Stimulated activated CD8-positive, alpha-beta memory T cell treated with anti-CD3 and anti-CD28 coated beads, Interleukin-4, amount 100 ng/mL, for 48 hours (primary cell): ENCODE results near the gene CTXN1.
"Not testable (repeated sequence)": the region's sequence is repeated elsewhere in the genome, so short reads cannot be mapped to it uniquely, and the experiment has no call there.

Source experiments
- DNase-seq: peaks from one replicate; pipeline ENCODE4 v3.0.0-alpha.2; 2020

CTXN1 gene

DNA sequence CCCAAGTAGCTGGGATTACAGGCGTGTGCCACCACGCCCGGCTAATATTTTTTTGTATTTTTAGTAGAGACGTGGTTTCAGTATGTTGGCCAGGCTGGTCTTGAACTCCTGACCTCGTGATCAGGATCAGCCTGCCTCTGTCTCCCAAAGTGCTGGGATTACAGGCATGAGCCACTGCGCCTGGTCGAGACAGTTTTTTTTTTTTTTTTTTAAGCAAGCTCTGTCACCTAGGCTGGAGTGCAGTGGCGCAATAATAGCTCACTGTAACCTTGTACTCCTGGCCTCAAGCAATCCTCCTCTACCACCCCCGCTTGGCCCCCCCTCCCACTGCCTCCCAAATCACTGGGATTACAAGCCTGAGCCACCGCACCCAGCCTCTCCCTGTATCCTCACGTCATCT lies 28.6 kb downstream of the CTXN1 start:
- no peak for DNase-seq

DNA sequence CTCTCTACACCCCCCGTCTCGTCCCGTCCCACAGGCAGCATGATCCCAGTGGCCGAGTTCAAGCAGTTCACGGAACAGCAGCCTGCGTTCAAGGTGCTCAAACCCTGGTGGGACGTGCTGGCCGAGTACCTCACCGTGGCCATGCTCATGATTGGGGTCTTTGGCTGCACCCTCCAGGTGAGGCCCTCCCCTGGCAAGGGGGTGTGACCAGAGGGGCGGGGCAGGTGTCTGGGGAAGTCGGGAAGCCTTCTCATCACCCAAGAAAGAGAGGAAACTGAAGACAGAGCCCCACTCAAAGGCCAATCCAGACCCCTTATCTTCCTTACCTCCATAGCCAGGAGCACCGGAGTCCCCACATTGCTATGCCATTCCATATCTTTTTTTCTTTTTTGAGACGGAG lies 30.4 kb downstream of the CTXN1 start:
- DNase-seq, result no peak

DNA sequence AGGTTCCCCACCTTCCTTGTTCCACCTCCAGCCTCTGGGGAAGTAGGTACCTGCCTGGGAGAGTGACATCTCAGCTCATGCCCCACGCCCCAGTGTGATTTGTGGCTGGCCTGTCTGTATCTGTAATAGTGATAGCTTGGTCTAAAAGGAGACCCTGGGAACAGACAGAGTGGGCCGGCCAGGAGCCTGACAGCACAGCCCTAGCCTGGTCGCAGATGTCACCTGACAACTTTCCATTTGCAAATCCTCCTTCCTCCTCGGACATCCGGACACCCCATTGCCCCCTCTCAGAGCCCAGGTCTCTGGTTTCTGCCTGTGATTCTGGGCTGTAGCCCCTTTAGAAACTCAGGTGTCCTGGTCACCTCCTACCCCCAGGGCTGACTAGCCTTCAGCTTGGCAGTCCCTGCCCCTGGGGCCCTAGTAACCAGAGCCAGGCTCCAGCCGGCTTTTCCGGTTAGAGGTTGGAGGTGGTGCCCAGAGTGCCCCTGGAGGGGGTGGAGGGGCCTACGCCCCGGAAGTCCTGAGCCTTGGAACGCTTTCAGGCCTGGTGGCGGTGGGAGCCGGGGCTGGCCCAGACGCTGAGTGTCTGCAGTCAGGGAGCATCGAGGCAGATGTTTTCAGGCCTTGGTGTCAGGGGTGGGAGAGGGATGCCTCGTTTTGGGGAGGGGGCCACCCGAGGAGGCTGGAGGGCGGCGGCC lies 31.2 kb downstream of the CTXN1 start:
- no peak for DNase-seq

DNA sequence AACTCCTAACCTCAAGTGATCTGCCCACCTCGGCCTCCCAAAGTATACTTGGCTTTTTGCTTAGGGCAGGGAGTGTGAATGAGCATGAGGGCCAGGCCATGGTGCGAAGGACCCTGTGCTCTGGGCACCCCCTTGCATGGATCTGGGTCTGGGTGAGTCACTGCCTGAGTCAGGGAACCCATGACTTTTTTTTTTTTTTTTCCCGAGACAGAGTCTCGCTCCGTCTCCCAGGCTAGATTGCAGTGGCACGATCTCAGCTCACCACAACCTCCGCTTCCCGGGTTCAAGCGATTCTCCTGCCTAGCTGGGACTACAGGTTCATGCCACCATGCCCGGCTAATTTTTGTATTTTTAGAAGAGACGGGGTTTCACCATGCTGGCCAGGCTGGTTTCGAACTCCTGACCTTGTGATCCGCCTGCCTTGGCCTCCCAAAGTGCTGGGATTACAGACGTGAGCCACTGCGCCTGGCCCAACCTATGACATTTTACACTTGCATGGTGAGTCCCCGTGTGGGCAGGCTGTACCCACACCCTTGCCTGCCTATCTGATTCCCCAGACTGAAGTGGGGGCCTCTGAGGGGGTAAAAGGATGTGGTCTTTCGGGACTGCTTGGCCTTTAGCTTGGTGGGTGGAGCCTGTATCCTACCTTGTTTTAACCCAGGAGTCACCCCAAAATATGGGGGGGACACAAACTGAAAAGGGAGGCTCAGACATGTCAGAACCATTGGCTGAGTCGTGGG lies 32.4 kb downstream of the CTXN1 start:
- DNase-seq, result not testable (repeated sequence)

DNA sequence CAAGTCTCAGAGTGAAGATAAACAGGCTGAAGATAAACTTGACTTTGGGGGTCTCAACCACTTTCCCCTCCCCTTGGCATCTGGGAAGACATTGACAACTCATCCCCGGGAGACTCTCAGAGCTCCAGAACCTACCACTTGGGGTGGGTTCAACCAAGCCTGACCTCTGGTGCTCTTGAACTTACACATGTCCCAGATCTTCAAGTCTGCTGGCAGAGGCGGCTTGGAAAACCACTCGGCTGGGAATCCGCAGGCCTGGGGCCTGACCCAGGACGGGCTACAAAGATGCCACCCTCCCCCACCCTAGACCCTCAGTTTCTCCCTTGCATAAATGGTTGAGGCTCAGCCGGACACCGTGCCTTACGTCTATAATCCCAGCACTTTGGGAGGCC lies 37.1 kb downstream of the CTXN1 start:
- no peak for DNase-seq

DNA sequence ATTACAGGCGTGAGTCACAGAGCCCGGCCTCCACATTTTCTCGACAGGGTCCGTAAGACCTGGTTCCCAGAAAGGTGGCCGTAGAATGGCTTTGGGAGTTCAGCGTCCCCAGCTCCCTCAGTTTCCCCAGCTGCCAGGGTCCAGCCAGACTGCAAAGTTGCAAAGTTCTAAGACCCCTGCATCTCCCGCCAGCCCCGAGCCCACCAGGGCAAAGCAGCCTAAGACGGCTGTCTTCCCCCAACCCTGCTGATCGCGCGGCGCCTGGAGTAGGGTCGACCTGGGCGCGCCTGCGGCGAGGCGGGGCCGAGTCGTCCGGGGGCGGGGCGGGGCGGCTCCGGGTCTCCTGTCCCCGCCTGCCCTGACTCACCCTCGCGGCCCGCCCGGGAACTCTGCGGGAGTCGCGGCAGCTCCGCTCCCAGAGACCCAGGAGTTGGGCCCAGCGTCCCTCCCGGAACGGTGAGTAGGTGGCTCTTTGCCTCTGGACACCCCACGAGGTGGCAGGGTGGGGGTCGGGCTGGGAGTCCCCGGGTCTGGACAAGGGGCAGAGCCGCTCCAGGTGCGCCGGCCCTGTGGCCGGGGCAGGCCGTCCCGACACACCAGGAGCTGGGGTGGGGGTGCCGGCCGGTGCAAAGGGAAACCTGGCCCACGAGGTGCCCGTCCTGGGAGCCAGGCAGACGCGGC lies 37.6 kb downstream of the CTXN1 start, which contains the start of gene LRRC8E:
LRRC8E (plus strand) TSS at position 366 of the 681 bp plus-strand sequence. CDS start 7,094 bp downstream, outside the sequence.
- DNase-seq, result peak; percentile 68

DNA sequence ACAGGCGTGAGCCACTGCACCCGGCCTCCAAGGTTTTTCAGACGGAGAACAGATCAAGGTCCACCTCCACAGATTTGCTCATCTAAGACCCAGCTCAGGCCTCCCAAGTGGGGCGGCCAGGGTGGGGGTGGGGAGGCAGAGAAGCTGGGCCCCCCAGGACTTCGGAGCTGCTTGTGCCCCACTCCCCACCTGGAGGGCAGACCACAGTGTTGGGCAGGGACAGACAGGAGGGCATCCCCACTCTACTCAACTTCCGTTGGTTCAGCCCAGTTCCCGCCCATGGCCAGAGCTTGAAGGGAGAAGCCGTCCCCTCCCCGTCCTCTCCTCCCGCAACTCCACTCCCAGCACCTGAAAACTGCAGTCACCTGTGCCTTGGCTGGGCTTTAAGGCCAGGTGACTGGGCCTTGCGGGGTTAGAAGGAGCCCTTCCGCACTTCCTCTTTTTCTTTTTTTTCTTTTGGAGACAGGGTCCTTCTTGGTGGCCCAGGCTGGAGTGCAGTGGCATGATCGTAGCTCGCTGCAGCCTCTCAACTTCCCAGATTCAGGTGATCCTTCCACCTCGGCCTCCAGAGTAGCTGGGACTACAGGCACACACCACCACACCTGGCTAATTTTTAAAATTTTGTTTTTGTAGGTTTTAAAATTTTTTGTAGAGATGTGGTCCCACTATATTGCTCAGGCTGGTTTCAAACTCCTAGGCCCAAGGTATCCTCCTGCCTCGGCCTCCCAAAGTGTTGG lies 38.4 kb downstream of the CTXN1 start:
- no peak for DNase-seq

DNA sequence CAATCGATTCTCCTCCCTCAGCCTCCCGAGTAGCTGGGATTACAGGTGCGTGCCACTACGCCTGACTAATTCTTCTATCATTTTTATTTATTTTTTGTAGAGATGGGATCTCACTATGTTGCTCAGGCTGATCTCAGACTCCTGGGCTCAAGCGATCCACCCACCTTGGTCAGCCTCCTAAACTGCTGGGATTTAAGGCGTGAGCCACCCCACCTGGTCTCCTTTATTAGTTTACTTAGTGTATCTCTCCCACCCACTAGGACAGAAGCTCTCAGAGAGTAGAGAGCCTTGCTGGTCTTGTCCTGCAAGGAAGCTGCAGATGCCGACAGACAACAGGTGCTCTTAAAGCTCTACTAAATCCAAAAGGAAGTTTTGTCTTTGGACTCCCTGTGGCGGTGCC lies 40.1 kb downstream of the CTXN1 start:
- DNase-seq, result no peak

DNA sequence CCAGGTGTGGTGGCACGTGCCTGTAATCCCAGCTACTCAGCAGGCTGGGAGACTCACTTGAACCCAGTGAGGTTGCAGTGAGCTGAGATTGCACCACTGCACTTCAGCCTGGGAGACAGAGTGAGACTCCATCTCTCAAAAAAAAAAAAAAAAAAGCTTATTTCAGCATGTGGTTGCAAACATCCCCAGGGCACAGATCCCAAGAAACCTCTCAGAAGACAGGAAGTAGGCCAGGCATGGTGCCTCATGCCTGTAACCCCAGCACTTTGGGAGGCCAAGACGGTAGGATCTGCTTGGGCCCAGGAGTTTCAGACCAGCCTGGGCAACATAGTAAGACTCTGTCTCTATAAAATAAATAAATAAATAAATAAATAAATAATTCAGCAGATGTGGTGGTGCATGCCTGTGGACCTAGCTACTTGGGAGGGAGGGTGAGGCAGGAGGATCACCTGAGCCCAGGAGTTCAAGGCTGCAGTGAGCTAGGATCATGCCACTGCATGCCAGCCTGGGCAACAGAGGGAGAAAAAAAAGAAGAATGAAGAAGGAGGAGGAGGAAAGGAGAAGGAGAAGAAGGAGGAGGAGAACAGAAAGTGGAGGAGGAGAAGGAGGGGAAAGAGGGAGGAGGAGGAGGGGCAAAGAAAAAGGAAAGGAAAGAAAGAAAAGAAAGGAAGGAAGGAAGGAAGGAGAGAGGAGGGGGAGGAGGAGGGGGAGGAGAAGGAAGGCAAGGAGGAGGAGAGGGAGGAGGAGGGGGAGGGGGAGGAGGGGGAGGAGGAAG lies 42.0 kb downstream of the CTXN1 start:
- DNase-seq, result no peak

DNA sequence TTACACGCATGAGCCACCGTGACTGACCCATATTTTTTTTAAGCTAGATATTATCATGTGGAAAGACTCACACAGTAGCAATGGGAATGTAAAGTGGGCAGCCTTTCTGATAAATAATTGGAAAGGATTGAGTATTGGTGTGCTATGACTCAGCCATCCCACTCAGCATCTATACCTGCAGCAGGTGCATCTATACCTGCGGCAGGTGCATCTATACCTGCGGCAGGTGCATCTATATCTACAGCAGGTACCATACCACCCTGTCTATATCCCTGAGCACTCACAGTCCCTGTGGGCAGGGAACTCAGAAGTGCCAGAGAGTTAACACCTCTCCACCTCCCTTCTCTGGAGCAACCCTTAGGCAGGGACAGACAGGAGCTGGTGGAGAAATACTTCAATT lies 42.8 kb downstream of the CTXN1 start:
- DNase-seq, result no peak

DNA sequence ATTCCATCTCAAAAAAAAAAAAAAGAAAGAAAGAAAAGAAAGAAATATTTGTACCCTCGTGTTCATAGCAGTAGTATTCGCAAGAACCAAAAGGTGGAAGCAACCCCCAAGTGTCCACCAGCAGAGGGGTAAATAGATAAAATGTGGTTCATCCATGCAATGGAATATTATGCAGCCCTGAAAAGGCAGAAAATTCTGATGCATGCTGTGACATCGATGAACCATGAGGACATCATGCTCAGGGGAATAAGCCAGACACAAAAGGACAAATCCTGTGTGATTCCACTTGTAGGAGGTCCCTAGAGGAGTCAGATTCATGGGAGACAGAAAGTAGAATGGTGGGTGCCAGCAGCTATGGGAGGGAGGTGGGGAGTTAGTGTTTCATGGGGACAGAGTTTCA lies 44.0 kb downstream of the CTXN1 start:
- no peak for DNase-seq

DNA sequence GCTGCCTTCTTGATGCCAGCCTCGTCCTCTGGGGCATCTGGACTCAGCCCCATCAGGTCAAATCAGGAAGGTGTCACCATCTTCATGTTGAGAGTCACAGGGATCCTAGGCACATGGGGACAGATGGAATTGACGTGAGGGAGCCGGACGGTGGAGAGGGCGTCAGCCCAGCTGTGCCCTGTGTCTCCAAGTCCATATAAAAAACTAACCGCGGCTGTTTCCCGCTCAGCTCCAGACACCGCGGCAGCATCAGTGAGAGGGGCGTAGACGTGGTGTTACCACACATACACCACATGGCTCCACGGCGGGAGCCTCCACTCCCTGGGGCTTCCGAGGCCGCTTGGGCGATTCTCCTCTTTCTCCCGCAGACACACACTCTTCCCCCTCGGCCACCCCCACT lies 46.1 kb downstream of the CTXN1 start:
- DNase-seq, result no peak

DNA sequence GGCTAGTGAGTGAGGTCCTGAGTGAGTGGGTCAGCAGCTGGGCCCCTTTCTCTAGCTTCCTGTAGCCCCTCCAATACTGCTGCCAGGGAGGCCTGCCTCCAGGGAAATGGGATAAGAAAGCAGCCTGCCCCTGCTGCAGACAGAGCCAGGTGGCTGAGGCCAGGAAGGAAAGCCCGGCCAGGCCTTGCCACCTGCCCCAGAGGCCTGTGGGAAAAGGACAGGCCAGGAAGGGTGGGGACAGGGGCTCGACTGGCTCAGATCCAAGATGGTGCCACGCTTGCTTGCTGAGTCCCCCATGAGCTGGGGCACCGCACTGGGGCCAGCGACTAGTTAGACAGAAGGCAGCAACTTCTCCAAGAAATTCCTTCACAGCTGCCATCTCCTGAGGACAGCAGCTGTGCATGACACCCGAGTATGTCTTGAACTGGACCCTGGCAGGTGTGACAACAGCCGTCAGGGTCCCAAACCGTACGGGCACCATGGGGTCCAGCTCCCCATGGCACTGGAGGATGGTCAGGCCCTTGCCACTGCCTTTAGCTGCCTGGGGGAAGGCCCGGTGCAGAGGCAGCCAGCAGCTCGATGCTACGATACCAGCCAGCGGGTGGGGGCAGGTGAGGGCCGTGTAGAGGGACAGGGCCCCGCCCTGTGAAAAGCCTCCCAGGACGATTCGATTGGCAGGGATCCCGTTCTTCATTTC lies 46.7 kb downstream of the CTXN1 start:
- no peak for DNase-seq

DNA sequence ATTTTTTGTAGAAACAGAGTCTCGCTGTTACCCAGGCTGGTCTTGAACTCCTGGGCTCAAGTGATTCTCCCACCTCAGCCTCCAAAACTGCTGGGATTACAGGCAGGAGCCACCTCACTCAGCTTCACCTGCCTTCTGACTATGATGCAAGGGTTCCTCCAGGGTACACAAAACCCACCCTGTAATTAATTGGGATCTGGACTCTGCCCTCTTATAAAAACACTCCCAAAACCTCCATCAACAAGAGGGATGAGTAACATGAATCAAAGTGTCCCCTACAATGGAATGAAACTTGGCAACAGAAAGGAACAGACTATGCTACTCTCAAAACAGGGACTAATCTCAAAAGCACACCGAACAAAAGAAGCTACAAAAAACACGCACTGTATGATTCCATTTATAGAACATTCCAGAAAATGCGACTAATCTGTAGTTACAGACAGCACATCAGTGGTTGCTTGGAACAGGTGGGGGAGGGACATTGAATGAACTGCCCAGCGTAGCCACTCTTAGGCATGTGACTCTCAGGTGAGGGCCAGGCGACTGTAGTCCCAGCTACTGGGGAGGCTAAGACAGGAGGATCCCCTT lies 48.6 kb downstream of the CTXN1 start:
- DNase-seq, result no peak

DNA sequence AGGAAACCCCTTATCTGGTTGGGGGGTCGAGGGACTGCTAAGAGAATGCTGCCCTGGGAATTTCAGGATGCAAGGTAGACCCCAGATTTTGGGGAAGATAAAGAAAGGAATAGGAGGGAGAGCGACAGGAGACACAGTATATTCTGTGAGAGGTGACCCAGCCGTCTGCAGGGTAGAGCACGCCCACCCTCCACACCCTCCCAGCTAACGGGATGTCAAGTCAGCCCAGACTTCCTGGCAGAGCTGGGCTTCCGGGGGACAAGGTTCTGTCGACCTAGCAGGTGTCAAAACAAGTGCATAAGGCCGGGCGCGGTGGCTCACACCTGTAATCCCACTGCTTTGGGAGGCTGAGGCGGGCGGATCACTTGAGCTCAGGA lies 51.0 kb downstream of the CTXN1 start:
- no peak for DNase-seq
